Adrenal gland (tissue), 12 donors: ENCODE data around the gene PAM16. TPM values are rescaled to one million over a fixed set of nuclear protein-coding genes. Genes with fewer than 3 reads are reported as not detected.

ENCODE experiments used
- DNase-seq, 7 donors: peaks; one replicate each; pipeline ENCODE4 v3.0.0-alpha.2; 2019 to 2020
- H3K27ac ChIP-seq, 5 donors: fragments of 200-600 bp; sonication (generic) in 4 of 5; 1 replicate in 3 of 5; 2 replicates in 2 of 5; pipeline versions ENCODE4 v1.5.1 to v1.8.0; 2016 to 2020; ENCODE audit warnings: mild to moderate bottlenecking in 1 of 5
- H3K27me3 ChIP-seq: fragments of 200-600 bp; 2 replicates; pipeline ENCODE4 v1.8.0; 2021
- H3K36me3 ChIP-seq, 2 donors: fragments of 200-600 bp; replicated peaks in 1 of 2; 1 replicate in 1 of 2; 2 replicates in 1 of 2; pipeline versions ENCODE4 v1.5.1 to v1.8.0; 2018 to 2022
- H3K4me1 ChIP-seq, 2 donors: fragments of 200-600 bp; replicated peaks in 1 of 2; 1 replicate in 1 of 2; 2 replicates in 1 of 2; pipeline versions ENCODE4 v1.5.1 to v1.8.0; 2018 to 2021
- H3K4me3 ChIP-seq, 4 donors: fragments of 200-600 bp; sonication (generic) in 3 of 4; one replicate each; pipeline ENCODE4 v1.5.1; 2016 to 2018
- H3K9me3 ChIP-seq, 3 donors: fragments of 200-600 bp; sonication (generic) in 1 of 3; replicated peaks in 1 of 3; 1 replicate in 2 of 3; 2 replicates in 1 of 3; pipeline versions ENCODE4 v1.5.1 to v1.8.0; 2016 to 2021
- CTCF ChIP-seq, 6 experiments: fragments of 450-650 bp in 4 of 6; fragments of 200-600 bp in 2 of 6; sonication (generic) in 1 of 6; IDR thresholded peaks; 1 replicate in 5 of 6; 2 replicates in 1 of 6; pipeline versions ENCODE4 v1.5.1 to v1.8.0; 2016 to 2021; ENCODE audit warnings: antibody characterized with exemption in 6 of 6, mild to moderate bottlenecking in 2 of 6, moderate library complexity in 1 of 6
- POLR2A ChIP-seq, 2 donors: fragments of 450-650 bp; IDR thresholded peaks; one replicate each; pipeline ENCODE4 v1.6.1; 2017; ENCODE audit warnings: antibody characterized with exemption in 2 of 2, mild to moderate bottlenecking in 2 of 2, moderate library complexity in 1 of 2
- WGBS, 4 donors: extraction: QIAGEN DNeasy Blood & Tissue Kit in 2 of 4; methylation state at CpG; one replicate each; pipeline versions ENCODE4 v1.1.5 to v1.1.7; 2013 to 2017; 5-methylcytosine and 5-hydroxymethylcytosine counted together
- intact Hi-C, 2 donors: fragments of 100-400 bp; cut with DNase I; formaldehyde crosslinking; loops; one replicate each; pipeline versions ENCODE4 v1.14.1 to v1.15.0; 2022 to 2023
- polyA plus RNA-seq, 3 donors: library from polyadenylated mRNA; stranded (reverse); fragments of 200-250 nt in 2 of 3; fragments of 350-450 nt in 1 of 3; fragmentation: Illumina TruSeq in 1 of 3; extraction: RNeasy Lipid Tissue Mini Kit (QIAGEN cat#74804) in 1 of 3; gene quantifications; one replicate each; pipeline ENCODE4 v1.2.3, GENCODE V29; 2013 to 2014
- total RNA-seq, 9 donors: library from RNA; depleted of rRNA in 4 of 9; stranded (reverse); fragments of >200 nt in 4 of 9; fragments of 120-200 nt in 1 of 9; fragmentation: NEBNext Ultra II Directional in 1 of 9; extraction: Animal tissue kit (Norgen Biotek cat#: 25700) in 1 of 9; gene quantifications; one replicate each; pipeline versions ENCODE4 v1.1.0 to v1.2.4, GENCODE V29; 2013 to 2023
- donor health status: healthy with polysubstance abuse.
- donor health status: Bipolar disorder and iron deficiency.
- donor health status: DM: yes; HTN: yes; CAD: no.
- donor health status: DM: no; HTN: no; CAD: no.
- donor health status: DM: no; HTN: no; CAD: no.
- donor health status: DM: yes; HTN: yes; CAD: no.

The PAM16 gene
- total and polyA plus RNA-seq, 12 donors = 25.0 to 310 (median 55.3) TPM

GRCh38 chr16:4359914-4360313, 8.8 kb upstream of the PAM16 start:
- Histone ChIP-seq H3K4me3 (no peak overlapping the region), H3K36me3 (peaks cover 0 to 13% of the 10 kb centered on the region in 2 donors), H3K9me3 (no peaks in the 10 kb centered on the region), H3K4me1 (no peaks in the 10 kb centered on the region), H3K27ac (no peak overlapping the region), H3K27me3 (no peaks in the 10 kb centered on the region)
- TF ChIP-seq POLR2A (IDR thresholded peaks at IDR 0.05) = no peak
- TF ChIP-seq CTCF (IDR thresholded peaks at IDR 0.05) = no peak
- intact Hi-C loops = loop anchor here (2.0 kb wide), 2 partner anchors 43 to 45 kb away; no protein-coding TSS in a partner anchor
- no peak for DNase-seq
- WGBS, 4 donors = 92 to 96% (median 93%) methylated on average over 3 of the region's 3 CpGs

- peak in 5 of 7 donors; percentile 54 to 83 (median 73) for DNase-seq
- H3K27me3 ChIP-seq = no peaks in the 10 kb centered on the region
- no peaks in the 10 kb centered on the region for H3K4me1 ChIP-seq
- H3K36me3 ChIP-seq = peaks cover 0 to 6% of the 10 kb centered on the region in 2 donors
- no peak overlapping the region for H3K4me3 ChIP-seq
- TF ChIP-seq CTCF (IDR thresholded peaks at IDR 0.05) (peak; percentile 88 to 97 (median 92)), POLR2A (IDR thresholded peaks at IDR 0.05) (no peak)
- WGBS, 4 donors = 30 to 50% (median 44%) methylated on average over 14 to 19 of the region's 19 CpGs
- H3K27ac ChIP-seq = no peak overlapping the region
- no peaks in the 10 kb centered on the region for H3K9me3 ChIP-seq
- intact Hi-C loops = loop anchor here in 1 of 2 donors (2.0 kb wide), 1 partner anchor 46 kb away; no protein-coding TSS in a partner anchor
Measured at GRCh38 chr16:4358831-4359561, 7.9 kb upstream of the PAM16 start.

GRCh38 chr16:4358236-4358635, 7.1 kb upstream of the PAM16 start:
- Histone ChIP-seq H3K27ac (no peak overlapping the region), H3K4me1 (no peaks in the 10 kb centered on the region), H3K36me3 (peaks cover 0 to 6% of the 10 kb centered on the region in 2 donors), H3K4me3 (no peak overlapping the region), H3K9me3 (no peaks in the 10 kb centered on the region), H3K27me3 (no peaks in the 10 kb centered on the region)
- WGBS, 4 donors = 93 to 95% (median 93%) methylated on average over 13 to 19 of the region's 19 CpGs
- intact Hi-C loops = loop anchor here in 1 of 2 donors (2.0 kb wide), 1 partner anchor 47 kb away; no protein-coding TSS in a partner anchor
- DNase-seq = no peak
- TF ChIP-seq CTCF (IDR thresholded peaks at IDR 0.05) = no peak
- TF ChIP-seq POLR2A (IDR thresholded peaks at IDR 0.05) = no peak

GRCh38 chr16:4356820-4357219, 5.7 kb upstream of the PAM16 start:
- Histone ChIP-seq H3K27me3 (no peaks in the 10 kb centered on the region), H3K4me3 (no peak overlapping the region), H3K36me3 (peaks cover 0 to 4% of the 10 kb centered on the region in 2 donors), H3K4me1 (no peaks in the 10 kb centered on the region), H3K27ac (no peak overlapping the region), H3K9me3 (no peaks in the 10 kb centered on the region)
- WGBS, 4 donors = 80 to 98% (median 89%) methylated on average over 3 to 7 of the region's 7 CpGs
- intact Hi-C loops = no loop called here
- no peak for DNase-seq
- TF ChIP-seq CTCF (IDR thresholded peaks at IDR 0.05) (no peak), POLR2A (IDR thresholded peaks at IDR 0.05) (no peak)
